ENCODE data around the gene BIK.

BIK gene

DNA sequence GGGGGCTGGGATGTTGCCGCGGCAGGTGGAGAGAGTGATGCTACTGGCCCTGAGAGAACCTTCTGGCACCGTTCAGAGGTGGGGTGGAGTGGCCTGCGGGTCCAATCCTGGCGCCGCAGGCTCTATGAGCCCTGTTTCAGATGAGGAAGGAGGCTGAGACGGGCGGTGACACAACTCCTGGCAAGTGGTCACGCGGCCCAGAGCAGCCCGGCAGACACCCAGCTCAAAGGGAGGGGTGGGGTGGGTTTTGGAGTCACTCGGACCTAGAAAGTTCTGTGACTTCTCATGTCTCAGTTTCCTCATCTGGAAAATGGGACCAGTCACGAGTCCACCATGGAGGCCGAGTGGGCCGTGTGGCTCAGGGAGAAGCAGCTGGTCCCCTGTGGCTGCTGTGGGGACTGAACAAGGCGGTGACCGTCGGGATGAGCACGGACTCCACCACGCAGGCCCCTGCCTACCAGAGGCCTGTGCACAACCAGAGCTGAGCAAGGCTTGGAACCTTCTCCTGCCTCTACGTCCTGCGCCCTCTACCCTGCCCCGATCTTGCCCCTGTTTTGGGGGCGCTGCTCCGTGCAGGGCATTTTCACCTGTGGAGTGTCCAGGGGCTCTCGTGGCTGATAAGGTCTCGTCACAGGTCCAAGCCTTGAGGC lies 44.5 kb downstream of the BIK start:
- Histone ChIP-seq H3K4me3 (replicated peaks; ENCODE audit: low read depth, low read length) (no peak overlapping the region), H3K27me3 (replicated peaks; ENCODE audit: control insufficient read depth, insufficient read depth, low read length) (no peaks in the 10 kb centered on the region), H3K36me3 (ENCODE audit: control insufficient read depth, insufficient read depth, low read length) (no peaks in the 10 kb centered on the region)
- TF ChIP-seq, protein P1, sequence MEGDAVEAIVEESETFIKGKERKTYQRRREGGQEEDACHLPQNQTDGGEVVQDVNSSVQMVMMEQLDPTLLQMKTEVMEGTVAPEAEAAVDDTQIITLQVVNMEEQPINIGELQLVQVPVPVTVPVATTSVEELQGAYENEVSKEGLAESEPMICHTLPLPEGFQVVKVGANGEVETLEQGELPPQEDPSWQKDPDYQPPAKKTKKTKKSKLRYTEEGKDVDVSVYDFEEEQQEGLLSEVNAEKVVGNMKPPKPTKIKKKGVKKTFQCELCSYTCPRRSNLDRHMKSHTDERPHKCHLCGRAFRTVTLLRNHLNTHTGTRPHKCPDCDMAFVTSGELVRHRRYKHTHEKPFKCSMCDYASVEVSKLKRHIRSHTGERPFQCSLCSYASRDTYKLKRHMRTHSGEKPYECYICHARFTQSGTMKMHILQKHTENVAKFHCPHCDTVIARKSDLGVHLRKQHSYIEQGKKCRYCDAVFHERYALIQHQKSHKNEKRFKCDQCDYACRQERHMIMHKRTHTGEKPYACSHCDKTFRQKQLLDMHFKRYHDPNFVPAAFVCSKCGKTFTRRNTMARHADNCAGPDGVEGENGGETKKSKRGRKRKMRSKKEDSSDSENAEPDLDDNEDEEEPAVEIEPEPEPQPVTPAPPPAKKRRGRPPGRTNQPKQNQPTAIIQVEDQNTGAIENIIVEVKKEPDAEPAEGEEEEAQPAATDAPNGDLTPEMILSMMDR (IDR thresholded peaks at IDR 0.05; ENCODE audit: insufficient read depth, low read length, poor library complexity, severe bottlenecking) = no peak
- DNase-seq (ENCODE audit: extremely low read depth, insufficient read length) = no peak

GRCh38 chr22:43155789-43156188 lies 45.2 kb downstream of the BIK start:
- DNase-seq (ENCODE audit: extremely low read depth, insufficient read length) = no peak
- H3K27me3 ChIP-seq (replicated peaks; ENCODE audit: control insufficient read depth, insufficient read depth, low read length) = no peaks in the 10 kb centered on the region
- TF ChIP-seq, protein P1 (IDR thresholded peaks at IDR 0.05; ENCODE audit: insufficient read depth, low read length, poor library complexity, severe bottlenecking) = no peak
- no peak overlapping the region for H3K4me3 ChIP-seq (replicated peaks; ENCODE audit: low read depth, low read length)
- no peaks in the 10 kb centered on the region for H3K36me3 ChIP-seq (ENCODE audit: control insufficient read depth, insufficient read depth, low read length)

- no peak overlapping the region for H3K4me3 ChIP-seq (replicated peaks; ENCODE audit: low read depth, low read length)
- no peaks in the 10 kb centered on the region for H3K36me3 ChIP-seq (ENCODE audit: control insufficient read depth, insufficient read depth, low read length)
- DNase-seq (ENCODE audit: extremely low read depth, insufficient read length) = no peak
- TF ChIP-seq, protein P1 (IDR thresholded peaks at IDR 0.05; ENCODE audit: insufficient read depth, low read length, poor library complexity, severe bottlenecking) = no peak
- H3K27me3 ChIP-seq (replicated peaks; ENCODE audit: control insufficient read depth, insufficient read depth, low read length) = no peaks in the 10 kb centered on the region
Observed at GRCh38 chr22:43156413-43156812, 45.9 kb downstream of the BIK start.

DNA sequence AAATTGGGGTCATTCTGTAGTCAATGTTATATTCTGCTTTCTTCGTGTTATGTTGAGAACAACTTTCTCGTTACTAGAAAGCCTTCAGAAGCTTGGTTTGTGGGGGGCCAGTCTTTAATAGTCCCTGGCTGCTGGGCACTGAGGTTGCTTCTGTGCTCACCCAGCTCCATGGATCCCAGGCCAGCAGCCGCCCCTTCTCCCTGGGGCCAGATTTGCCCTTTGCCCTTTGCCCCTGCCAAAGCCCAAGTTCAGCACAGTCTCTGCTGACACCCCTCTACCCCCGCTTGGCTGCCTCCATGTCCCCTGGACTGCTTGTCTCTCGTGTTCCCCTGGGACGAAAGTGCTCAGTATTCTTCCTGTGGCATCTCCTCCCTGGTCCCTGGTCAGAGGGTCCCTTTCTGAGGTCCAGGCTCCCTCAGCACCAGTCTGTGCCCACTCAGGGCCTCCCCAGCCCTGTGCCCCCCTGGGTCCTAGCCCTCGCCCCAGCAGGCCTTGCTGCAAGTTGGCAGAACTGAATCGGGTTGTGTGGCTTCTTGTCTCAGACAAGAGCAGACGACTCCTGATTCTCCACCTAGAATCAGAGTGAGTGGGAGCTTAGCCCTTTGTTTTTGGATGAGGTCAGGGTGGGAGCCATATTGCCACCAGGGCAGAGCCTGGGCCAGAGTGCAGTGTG lies 47.5 kb downstream of the BIK start:
- TF ChIP-seq, protein P1 (IDR thresholded peaks at IDR 0.05; ENCODE audit: insufficient read depth, low read length, poor library complexity, severe bottlenecking) = no peak
- Histone ChIP-seq H3K36me3 (ENCODE audit: control insufficient read depth, insufficient read depth, low read length) (0 out of 2 replicates have a peak, but pooled peaks cover 1% of the 10 kb centered on the region), H3K27me3 (replicated peaks; ENCODE audit: control insufficient read depth, insufficient read depth, low read length) (no peaks in the 10 kb centered on the region), H3K4me3 (replicated peaks; ENCODE audit: low read depth, low read length) (no peak overlapping the region)
- DNase-seq (ENCODE audit: extremely low read depth, insufficient read length) = no peak

DNA sequence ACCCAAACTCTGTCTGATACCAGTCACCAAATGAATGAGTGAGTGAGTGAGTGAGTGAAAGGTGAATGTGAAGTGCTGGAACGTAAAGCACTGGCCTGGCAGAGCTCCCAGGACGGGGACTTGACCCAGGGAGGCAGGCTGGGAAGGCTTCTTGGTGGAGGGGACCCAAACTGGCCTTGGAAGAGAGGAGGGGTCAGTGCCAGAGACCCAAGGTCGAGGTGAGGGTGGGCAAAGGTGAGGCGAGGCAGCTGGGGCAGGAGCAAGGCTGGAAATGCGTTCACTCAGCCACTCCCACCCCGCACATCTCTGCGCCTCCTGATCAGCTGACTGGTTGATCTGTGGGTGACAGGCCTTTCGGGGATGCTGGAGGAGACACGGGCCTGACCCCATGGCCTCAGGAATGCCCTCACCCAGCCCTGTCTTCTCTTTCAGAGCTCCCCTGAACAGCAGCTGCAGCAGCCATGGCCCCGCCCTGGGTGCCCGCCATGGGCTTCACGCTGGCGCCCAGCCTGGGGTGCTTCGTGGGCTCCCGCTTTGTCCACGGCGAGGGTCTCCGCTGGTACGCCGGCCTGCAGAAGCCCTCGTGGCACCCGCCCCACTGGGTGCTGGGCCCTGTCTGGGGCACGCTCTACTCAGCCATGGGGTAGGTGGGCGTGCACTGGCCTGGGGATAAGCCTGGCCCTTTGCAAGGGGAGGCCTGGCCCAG lies 48.4 kb downstream of the BIK start:
- H3K4me3 ChIP-seq (replicated peaks; ENCODE audit: low read depth, low read length) = no peak overlapping the region
- H3K36me3 ChIP-seq (ENCODE audit: control insufficient read depth, insufficient read depth, low read length) = 0 out of 2 replicates have a peak, but pooled peaks cover 1% of the 10 kb centered on the region
- TF ChIP-seq, protein P1 (IDR thresholded peaks at IDR 0.05; ENCODE audit: insufficient read depth, low read length, poor library complexity, severe bottlenecking) = no peak
- H3K27me3 ChIP-seq (replicated peaks; ENCODE audit: control insufficient read depth, insufficient read depth, low read length) = no peaks in the 10 kb centered on the region
- DNase-seq (ENCODE audit: extremely low read depth, insufficient read length) = no peak

Data from GM06990 (cell line).